WTC11 (cell line): ENCODE measurements around the gene SLC35G3. TPM values are rescaled to one million over a fixed set of nuclear protein-coding genes. Genes with fewer than 3 reads are reported as not detected.

Source experiments
- ATAC-seq: fragments of 200-7000 bp; cut with Tn5 transposase; 2 replicates; pipeline ENCODE4 v1.10.0; 2021; ENCODE audit warnings: mild to moderate bottlenecking, moderate library complexity
- CTCF ChIA-PET: fragments of 300-600 bp; sonication (Branson Sonifier 250); formaldehyde crosslinking; loops from one replicate; lab custom pipeline; 2021; ENCODE audit warnings: antibody characterized with exemption; lab: Charles Lee
- POLR2A ChIA-PET: fragments of 350-600 bp; sonication (Branson Sonifier 250); formaldehyde crosslinking; loops from one replicate; lab custom pipeline; 2021; ENCODE audit warnings: antibody characterized with exemption; lab: Charles Lee
- DNase-seq: peaks from one replicate; pipeline ENCODE4 v3.0.0; 2021; ENCODE audit warnings: low spot score
- H3K27ac Mint-ChIP-seq: 2 replicates; pipeline ENCODE4 v1.8.0; 2021; ENCODE audit warnings: mixed read lengths
- H3K27me3 Mint-ChIP-seq: 2 replicates; pipeline ENCODE4 v1.8.0; 2021; ENCODE audit warnings: low read depth, mild to moderate bottlenecking, moderate library complexity, mixed read lengths
- H3K36me3 Mint-ChIP-seq: 2 replicates; pipeline ENCODE4 v1.8.0; 2021; ENCODE audit warnings: mixed read lengths
- H3K4me1 Mint-ChIP-seq: 2 replicates; pipeline ENCODE4 v1.8.0; 2022; ENCODE audit warnings: mixed read lengths
- H3K4me3 Mint-ChIP-seq: 2 replicates; pipeline ENCODE4 v1.8.0; 2021; ENCODE audit warnings: mild to moderate bottlenecking, moderate library complexity, mixed read lengths
- H3K9me3 Mint-ChIP-seq: 2 replicates; pipeline ENCODE4 v1.8.0; 2021; ENCODE audit warnings: mixed read lengths
- ATF1 ChIP-seq: sonication (generic); formaldehyde crosslinking; IDR thresholded peaks from 2 replicates; pipeline ENCODE4 v1.8.1; 2023; ENCODE audit warnings: mild to moderate bottlenecking, moderate library complexity, missing genetic modification reagents
- CREB1 ChIP-seq: sonication (generic); formaldehyde crosslinking; IDR thresholded peaks from 2 replicates; pipeline ENCODE4 v1.8.0; 2023; ENCODE audit warnings: mild to moderate bottlenecking, missing genetic modification reagents
- CREM ChIP-seq: sonication (generic); formaldehyde crosslinking; IDR thresholded peaks from 2 replicates; pipeline ENCODE4 v1.8.1; 2022; ENCODE audit warnings: mild to moderate bottlenecking, missing genetic modification reagents, moderate library complexity
- ETV6 ChIP-seq: sonication (generic); formaldehyde crosslinking; IDR thresholded peaks from 2 replicates; pipeline ENCODE4 v1.8.1; 2022; ENCODE audit warnings: mild to moderate bottlenecking, missing genetic modification reagents
- GRHL2 ChIP-seq: fragments of 250-450 bp; sonication (Bioruptor Pico); IDR thresholded peaks from 2 replicates; pipeline ENCODE4 v1.8.0; 2022; ENCODE audit warnings: mild to moderate bottlenecking, moderate library complexity; ENCODE audit not compliant: insufficient replicate concordance, severe bottlenecking
- IRF2 ChIP-seq: sonication (generic); formaldehyde crosslinking; IDR thresholded peaks from 2 replicates; pipeline ENCODE4 v1.8.0; 2022; ENCODE audit warnings: low read depth, missing genetic modification reagents, borderline replicate concordance
- JAZF1 ChIP-seq: fragments of 250-450 bp; sonication (Bioruptor Pico); IDR thresholded peaks from 2 replicates; pipeline ENCODE4 v1.9.0; 2021; ENCODE audit warnings: moderate library complexity, mild to moderate bottlenecking, inconsistent platforms
- MYBL2 ChIP-seq: sonication (generic); formaldehyde crosslinking; IDR thresholded peaks from 2 replicates; pipeline ENCODE4 v1.8.1; 2023; ENCODE audit warnings: mild to moderate bottlenecking, moderate library complexity, missing genetic modification reagents
- NFE2L1 ChIP-seq: sonication (generic); formaldehyde crosslinking; IDR thresholded peaks from 2 replicates; pipeline ENCODE4 v1.8.1; 2023; ENCODE audit warnings: missing genetic modification reagents
- OVOL2 ChIP-seq: fragments of 250-450 bp; sonication (Bioruptor Pico); IDR thresholded peaks from 2 replicates; pipeline ENCODE4 v1.9.0; 2021; ENCODE audit warnings: mild to moderate bottlenecking, borderline replicate concordance
- PRRX2 ChIP-seq: fragments of 250-450 bp; sonication (Bioruptor Pico); IDR thresholded peaks from 2 replicates; pipeline ENCODE4 v1.8.0; 2021; ENCODE audit warnings: mild to moderate bottlenecking
- RORB ChIP-seq: fragments of 250-450 bp; sonication (Bioruptor Pico); IDR thresholded peaks from 2 replicates; pipeline ENCODE4 v1.9.0; 2021; ENCODE audit warnings: mild to moderate bottlenecking
- TEAD4 ChIP-seq: sonication (generic); formaldehyde crosslinking; IDR thresholded peaks from 2 replicates; pipeline ENCODE4 v1.8.0; 2022; ENCODE audit warnings: mild to moderate bottlenecking, missing genetic modification reagents
- TP53 ChIP-seq: sonication (generic); formaldehyde crosslinking; IDR thresholded peaks from 2 replicates; pipeline ENCODE4 v1.8.1; 2023; ENCODE audit warnings: mild to moderate bottlenecking, missing genetic modification reagents
- ZNF138 ChIP-seq: sonication (generic); formaldehyde crosslinking; conservative IDR thresholded peaks from 2 replicates; pipeline ENCODE4 v1.8.1; 2022; ENCODE audit warnings: mild to moderate bottlenecking, moderate library complexity, missing genetic modification reagents
- ZNF219 ChIP-seq: sonication (generic); formaldehyde crosslinking; IDR thresholded peaks from 2 replicates; pipeline ENCODE4 v1.8.0; 2023; ENCODE audit warnings: missing genetic modification reagents, mild to moderate bottlenecking, borderline replicate concordance
- ZNF396 ChIP-seq: fragments of 250-450 bp; sonication (Bioruptor Pico); IDR thresholded peaks from 2 replicates; pipeline ENCODE4 v1.8.0; 2021; ENCODE audit warnings: mild to moderate bottlenecking, moderate library complexity, borderline replicate concordance
- total RNA-seq: library from RNA; stranded (reverse); gene quantifications from 3 replicates; pipeline ENCODE4 v1.2.3, GENCODE V29; 2021
- TF ChIP-seq, protein P1 (sequence below): sonication (generic); formaldehyde crosslinking; IDR thresholded peaks from 2 replicates; pipeline ENCODE4 v1.8.0; 2023; ENCODE audit warnings: mild to moderate bottlenecking, missing genetic modification reagents
- TF ChIP-seq, protein P2 (sequence below): sonication (generic); formaldehyde crosslinking; IDR thresholded peaks from 2 replicates; pipeline ENCODE4 v1.8.1; 2023; ENCODE audit warnings: mild to moderate bottlenecking, missing genetic modification reagents, moderate library complexity
- TF ChIP-seq, protein P3 (sequence below): sonication (generic); formaldehyde crosslinking; conservative IDR thresholded peaks from 2 replicates; pipeline ENCODE4 v1.8.1; 2022; ENCODE audit warnings: mild to moderate bottlenecking, missing genetic modification reagents
- TF ChIP-seq, protein P4 (sequence below): sonication (generic); formaldehyde crosslinking; IDR thresholded peaks from 2 replicates; pipeline ENCODE4 v1.8.1; 2023; ENCODE audit warnings: mild to moderate bottlenecking, missing genetic modification reagents
- TF ChIP-seq, protein P5 (sequence below): fragments of 250-450 bp; sonication (Bioruptor Pico); IDR thresholded peaks from 2 replicates; pipeline ENCODE4 v1.8.0; 2021; ENCODE audit warnings: mild to moderate bottlenecking
- TF ChIP-seq, protein P6 (sequence below): sonication (generic); formaldehyde crosslinking; IDR thresholded peaks from 2 replicates; pipeline ENCODE4 v1.8.0; 2022; ENCODE audit warnings: mild to moderate bottlenecking, missing genetic modification reagents
- TF ChIP-seq, protein P7 (sequence below): sonication (generic); formaldehyde crosslinking; IDR thresholded peaks from 2 replicates; pipeline ENCODE4 v1.8.1; 2022; ENCODE audit warnings: mild to moderate bottlenecking, missing genetic modification reagents, moderate library complexity, borderline replicate concordance

SLC35G3 gene
- total RNA-seq, 1 experiment from 2014 or later, result not detected

DNA sequence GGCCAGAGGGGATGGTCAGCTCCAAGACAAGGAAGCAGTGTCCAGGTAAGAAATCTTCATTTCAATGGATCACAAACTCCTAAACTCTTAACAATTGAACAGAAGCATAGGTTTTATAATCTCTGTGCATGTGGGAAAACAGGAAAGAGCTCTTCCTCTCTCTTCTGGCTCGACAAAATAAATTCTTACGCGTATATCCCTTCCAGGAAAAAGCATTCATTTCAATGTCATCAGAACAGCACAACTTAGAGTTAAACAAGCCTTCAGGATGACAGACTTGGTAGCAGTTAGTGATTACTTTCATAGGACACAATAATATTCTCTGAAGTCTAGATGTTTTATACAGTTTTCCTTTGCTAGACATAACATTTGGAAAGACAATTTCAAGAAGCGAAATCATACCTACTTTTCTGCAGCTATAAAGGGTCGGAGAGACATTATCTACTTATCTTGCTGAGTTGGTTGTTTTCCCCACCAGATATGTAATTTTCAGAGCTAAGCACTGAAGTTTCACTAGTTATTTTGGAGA lies 19.3 kb upstream of the SLC35G3 start:
- ATAC-seq (no peak), DNase-seq (no peak)
- H3K27ac Mint-ChIP-seq, result no peak overlapping the region
- H3K4me3 Mint-ChIP-seq, result no peak overlapping the region
- H3K9me3 Mint-ChIP-seq, result no peaks in the 10 kb centered on the region
- CTCF ChIA-PET, result no interaction called here
- H3K27me3 Mint-ChIP-seq, result peaks cover 29% of the 10 kb centered on the region
- TF ChIP-seq ETV6 (CRISPR knock-in tag), result no peak
- TF ChIP-seq, protein P1, sequence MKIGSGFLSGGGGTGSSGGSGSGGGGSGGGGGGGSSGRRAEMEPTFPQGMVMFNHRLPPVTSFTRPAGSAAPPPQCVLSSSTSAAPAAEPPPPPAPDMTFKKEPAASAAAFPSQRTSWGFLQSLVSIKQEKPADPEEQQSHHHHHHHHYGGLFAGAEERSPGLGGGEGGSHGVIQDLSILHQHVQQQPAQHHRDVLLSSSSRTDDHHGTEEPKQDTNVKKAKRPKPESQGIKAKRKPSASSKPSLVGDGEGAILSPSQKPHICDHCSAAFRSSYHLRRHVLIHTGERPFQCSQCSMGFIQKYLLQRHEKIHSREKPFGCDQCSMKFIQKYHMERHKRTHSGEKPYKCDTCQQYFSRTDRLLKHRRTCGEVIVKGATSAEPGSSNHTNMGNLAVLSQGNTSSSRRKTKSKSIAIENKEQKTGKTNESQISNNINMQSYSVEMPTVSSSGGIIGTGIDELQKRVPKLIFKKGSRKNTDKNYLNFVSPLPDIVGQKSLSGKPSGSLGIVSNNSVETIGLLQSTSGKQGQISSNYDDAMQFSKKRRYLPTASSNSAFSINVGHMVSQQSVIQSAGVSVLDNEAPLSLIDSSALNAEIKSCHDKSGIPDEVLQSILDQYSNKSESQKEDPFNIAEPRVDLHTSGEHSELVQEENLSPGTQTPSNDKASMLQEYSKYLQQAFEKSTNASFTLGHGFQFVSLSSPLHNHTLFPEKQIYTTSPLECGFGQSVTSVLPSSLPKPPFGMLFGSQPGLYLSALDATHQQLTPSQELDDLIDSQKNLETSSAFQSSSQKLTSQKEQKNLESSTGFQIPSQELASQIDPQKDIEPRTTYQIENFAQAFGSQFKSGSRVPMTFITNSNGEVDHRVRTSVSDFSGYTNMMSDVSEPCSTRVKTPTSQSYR (CRISPR knock-in tag), result no peak
- TF ChIP-seq OVOL2 (CRISPR knock-in tag), result no peak
- TF ChIP-seq CREB1 (CRISPR knock-in tag), result no peak
- TF ChIP-seq ZNF219, result no peak
- TF ChIP-seq, protein P2, sequence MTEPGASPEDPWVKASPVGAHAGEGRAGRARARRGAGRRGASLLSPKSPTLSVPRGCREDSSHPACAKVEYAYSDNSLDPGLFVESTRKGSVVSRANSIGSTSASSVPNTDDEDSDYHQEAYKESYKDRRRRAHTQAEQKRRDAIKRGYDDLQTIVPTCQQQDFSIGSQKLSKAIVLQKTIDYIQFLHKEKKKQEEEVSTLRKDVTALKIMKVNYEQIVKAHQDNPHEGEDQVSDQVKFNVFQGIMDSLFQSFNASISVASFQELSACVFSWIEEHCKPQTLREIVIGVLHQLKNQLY (CRISPR knock-in tag), result no peak
- TF ChIP-seq, protein P3, sequence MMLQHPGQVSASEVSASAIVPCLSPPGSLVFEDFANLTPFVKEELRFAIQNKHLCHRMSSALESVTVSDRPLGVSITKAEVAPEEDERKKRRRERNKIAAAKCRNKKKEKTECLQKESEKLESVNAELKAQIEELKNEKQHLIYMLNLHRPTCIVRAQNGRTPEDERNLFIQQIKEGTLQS (CRISPR knock-in tag), result no peak
- TF ChIP-seq, protein P4, sequence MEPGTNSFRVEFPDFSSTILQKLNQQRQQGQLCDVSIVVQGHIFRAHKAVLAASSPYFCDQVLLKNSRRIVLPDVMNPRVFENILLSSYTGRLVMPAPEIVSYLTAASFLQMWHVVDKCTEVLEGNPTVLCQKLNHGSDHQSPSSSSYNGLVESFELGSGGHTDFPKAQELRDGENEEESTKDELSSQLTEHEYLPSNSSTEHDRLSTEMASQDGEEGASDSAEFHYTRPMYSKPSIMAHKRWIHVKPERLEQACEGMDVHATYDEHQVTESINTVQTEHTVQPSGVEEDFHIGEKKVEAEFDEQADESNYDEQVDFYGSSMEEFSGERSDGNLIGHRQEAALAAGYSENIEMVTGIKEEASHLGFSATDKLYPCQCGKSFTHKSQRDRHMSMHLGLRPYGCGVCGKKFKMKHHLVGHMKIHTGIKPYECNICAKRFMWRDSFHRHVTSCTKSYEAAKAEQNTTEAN, result no peak
- TF ChIP-seq JAZF1 (CRISPR knock-in tag), result no peak
- TF ChIP-seq NFE2L1 (CRISPR knock-in tag), result no peak
- TF ChIP-seq, protein P5, sequence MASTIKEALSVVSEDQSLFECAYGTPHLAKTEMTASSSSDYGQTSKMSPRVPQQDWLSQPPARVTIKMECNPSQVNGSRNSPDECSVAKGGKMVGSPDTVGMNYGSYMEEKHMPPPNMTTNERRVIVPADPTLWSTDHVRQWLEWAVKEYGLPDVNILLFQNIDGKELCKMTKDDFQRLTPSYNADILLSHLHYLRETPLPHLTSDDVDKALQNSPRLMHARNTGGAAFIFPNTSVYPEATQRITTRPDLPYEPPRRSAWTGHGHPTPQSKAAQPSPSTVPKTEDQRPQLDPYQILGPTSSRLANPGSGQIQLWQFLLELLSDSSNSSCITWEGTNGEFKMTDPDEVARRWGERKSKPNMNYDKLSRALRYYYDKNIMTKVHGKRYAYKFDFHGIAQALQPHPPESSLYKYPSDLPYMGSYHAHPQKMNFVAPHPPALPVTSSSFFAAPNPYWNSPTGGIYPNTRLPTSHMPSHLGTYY, result no peak
- no peak for TF ChIP-seq TEAD4 (CRISPR knock-in tag)
- TF ChIP-seq, protein P6, sequence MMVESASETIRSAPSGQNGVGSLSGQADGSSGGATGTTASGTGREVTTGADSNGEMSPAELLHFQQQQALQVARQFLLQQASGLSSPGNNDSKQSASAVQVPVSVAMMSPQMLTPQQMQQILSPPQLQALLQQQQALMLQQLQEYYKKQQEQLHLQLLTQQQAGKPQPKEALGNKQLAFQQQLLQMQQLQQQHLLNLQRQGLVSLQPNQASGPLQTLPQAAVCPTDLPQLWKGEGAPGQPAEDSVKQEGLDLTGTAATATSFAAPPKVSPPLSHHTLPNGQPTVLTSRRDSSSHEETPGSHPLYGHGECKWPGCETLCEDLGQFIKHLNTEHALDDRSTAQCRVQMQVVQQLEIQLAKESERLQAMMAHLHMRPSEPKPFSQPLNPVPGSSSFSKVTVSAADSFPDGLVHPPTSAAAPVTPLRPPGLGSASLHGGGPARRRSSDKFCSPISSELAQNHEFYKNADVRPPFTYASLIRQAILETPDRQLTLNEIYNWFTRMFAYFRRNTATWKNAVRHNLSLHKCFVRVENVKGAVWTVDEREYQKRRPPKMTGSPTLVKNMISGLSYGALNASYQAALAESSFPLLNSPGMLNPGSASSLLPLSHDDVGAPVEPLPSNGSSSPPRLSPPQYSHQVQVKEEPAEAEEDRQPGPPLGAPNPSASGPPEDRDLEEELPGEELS, result no peak
- TF ChIP-seq IRF2 (CRISPR knock-in tag), result no peak
- no peak for TF ChIP-seq ATF1 (CRISPR knock-in tag)
- no peak for TF ChIP-seq GRHL2 (CRISPR knock-in tag)
- TF ChIP-seq RORB, result no peak
- POLR2A ChIA-PET, result no interaction called here
- H3K4me1 Mint-ChIP-seq, result peaks cover 7% of the 10 kb centered on the region
- no peaks in the 10 kb centered on the region for H3K36me3 Mint-ChIP-seq

DNA sequence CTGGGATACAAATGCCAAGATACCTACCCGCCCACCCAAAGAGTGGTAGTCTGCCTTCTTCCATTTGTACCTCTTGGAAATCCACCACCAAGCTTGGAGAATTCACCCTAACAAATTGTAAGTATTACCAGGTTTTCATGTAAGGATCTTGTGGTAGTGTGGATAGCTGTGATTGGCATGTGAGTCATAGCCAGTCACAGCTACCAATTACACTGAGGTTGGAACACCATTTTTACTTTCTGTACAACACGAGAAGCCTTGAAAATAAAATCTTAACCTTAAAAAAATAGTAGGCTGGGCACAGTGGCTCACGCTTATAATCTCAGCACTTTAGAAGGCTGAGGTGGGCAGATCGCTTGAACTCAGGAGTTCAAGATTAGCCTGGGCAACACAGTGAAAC lies 18.5 kb upstream of the SLC35G3 start:
- Mint-ChIP-seq H3K27me3 (peaks cover 29% of the 10 kb centered on the region), H3K4me3 (no peak overlapping the region), H3K4me1 (peaks cover 7% of the 10 kb centered on the region), H3K27ac (no peak overlapping the region)
- TF ChIP-seq TP53 (CRISPR knock-in tag) (no peak), CREM (no peak), TEAD4 (CRISPR knock-in tag) (no peak), MYBL2 (CRISPR knock-in tag) (no peak), PRRX2 (CRISPR knock-in tag) (no peak), ZNF138 (no peak), ZNF396 (CRISPR knock-in tag) (no peak), OVOL2 (CRISPR knock-in tag) (no peak)
- TF ChIP-seq, protein P7, sequence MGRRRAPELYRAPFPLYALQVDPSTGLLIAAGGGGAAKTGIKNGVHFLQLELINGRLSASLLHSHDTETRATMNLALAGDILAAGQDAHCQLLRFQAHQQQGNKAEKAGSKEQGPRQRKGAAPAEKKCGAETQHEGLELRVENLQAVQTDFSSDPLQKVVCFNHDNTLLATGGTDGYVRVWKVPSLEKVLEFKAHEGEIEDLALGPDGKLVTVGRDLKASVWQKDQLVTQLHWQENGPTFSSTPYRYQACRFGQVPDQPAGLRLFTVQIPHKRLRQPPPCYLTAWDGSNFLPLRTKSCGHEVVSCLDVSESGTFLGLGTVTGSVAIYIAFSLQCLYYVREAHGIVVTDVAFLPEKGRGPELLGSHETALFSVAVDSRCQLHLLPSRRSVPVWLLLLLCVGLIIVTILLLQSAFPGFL, result no peak
- TF ChIP-seq, protein P1 (CRISPR knock-in tag), result no peak
- TF ChIP-seq, all 79 proteins: peak for 0
- H3K36me3 Mint-ChIP-seq, result no peaks in the 10 kb centered on the region
- no peak for DNase-seq
- ChIA-PET POLR2A (no interaction called here), CTCF (interaction anchor here (0.8 kb wide), 1 partner anchor 71 kb away, joined by 3 read pairs; no protein-coding TSS in a partner anchor)
- ATAC-seq, result no peak
- H3K9me3 Mint-ChIP-seq, result no peaks in the 10 kb centered on the region
